Thyroid gland (tissue), 4 donors: ENCODE results near the gene SH3TC1. TPM values are rescaled to one million over a fixed set of nuclear protein-coding genes. Genes with fewer than 3 reads are reported as not detected.

Experiments used
- DNase-seq, 2 donors: peaks; one replicate each; pipeline ENCODE4 v3.0.0-alpha.2; 2019
- H3K27ac ChIP-seq, 3 donors: fragments of 200-600 bp; sonication (generic); 1 replicate in 2 of 3; 2 replicates in 1 of 3; pipeline ENCODE4 v1.5.1; 2016 to 2019; ENCODE audit warnings: mild to moderate bottlenecking in 1 of 3, moderate library complexity in 1 of 3
- H3K27me3 ChIP-seq: fragments of 200-600 bp; sonication (generic); one replicate; pipeline ENCODE4 v1.5.1; 2019
- H3K36me3 ChIP-seq, 2 donors: fragments of 200-600 bp; sonication (generic); one replicate each; pipeline ENCODE4 v1.5.1; 2016 to 2019
- H3K4me1 ChIP-seq, 2 donors: fragments of 200-600 bp; sonication (generic); one replicate each; pipeline ENCODE4 v1.5.1; 2017 to 2019
- H3K4me3 ChIP-seq, 3 donors: fragments of 200-600 bp; sonication (generic); replicated peaks in 1 of 3; 1 replicate in 2 of 3; 2 replicates in 1 of 3; pipeline ENCODE4 v1.5.1; 2016; ENCODE audit warnings: mild to moderate bottlenecking in 1 of 3
- H3K9me3 ChIP-seq: fragments of 200-600 bp; sonication (generic); one replicate; pipeline ENCODE4 v1.5.1; 2017
- CTCF ChIP-seq, 6 experiments: fragments of 200-600 bp in 3 of 6; fragments of 450-650 bp in 3 of 6; sonication (generic) in 3 of 6; IDR thresholded peaks; one replicate each; pipeline ENCODE4 v1.5.1; 2016 to 2019; ENCODE audit warnings: antibody characterized with exemption in 6 of 6, mild to moderate bottlenecking in 2 of 6, inconsistent platforms in 1 of 6, moderate library complexity in 1 of 6
- POLR2A ChIP-seq, 2 donors: fragments of 450-650 bp; IDR thresholded peaks; one replicate each; pipeline ENCODE4 v1.6.1; 2017; ENCODE audit warnings: antibody characterized with exemption in 2 of 2, mild to moderate bottlenecking in 2 of 2, moderate library complexity in 1 of 2
- WGBS, 2 donors: methylation state at CpG; one replicate each; pipeline ENCODE4 v1.1.5; 2017; 5-methylcytosine and 5-hydroxymethylcytosine counted together
- intact Hi-C: fragments of 100-400 bp; cut with DNase I; formaldehyde crosslinking; loops from one replicate; pipeline ENCODE4 v1.15.1; 2023
- total RNA-seq, 4 donors: library from RNA; depleted of rRNA; stranded (reverse); fragments of >200 nt; gene quantifications; one replicate each; pipeline ENCODE4 v1.2.3, GENCODE V29; 2016

Gene SH3TC1
- total RNA-seq, 4 donors from 2014 or later: 13.5 to 29.5 (median 16.4) TPM

GRCh38 chr4:8152090-8152864 is 46.8 kb upstream of the SH3TC1 start:
- intact Hi-C loops: no loop called here
- no peaks in the 10 kb centered on the region for H3K27me3 ChIP-seq
- no peak overlapping the region for H3K27ac ChIP-seq
- no peak overlapping the region for H3K4me3 ChIP-seq
- no peaks in the 10 kb centered on the region for H3K36me3 ChIP-seq
- H3K9me3 ChIP-seq: no peaks in the 10 kb centered on the region
- TF ChIP-seq POLR2A (IDR thresholded peaks at IDR 0.05): no peak
- TF ChIP-seq CTCF (IDR thresholded peaks at IDR 0.05): no peak
- H3K4me1 ChIP-seq: peaks cover 0 to 3% of the 10 kb centered on the region in 2 donors
- WGBS, 2 donors: 89 to 93% methylated on average over 17 to 28 of the region's 39 CpGs
- no peak for DNase-seq

GRCh38 chr4:8152865-8153257 is 46.2 kb upstream of the SH3TC1 start:
- Histone ChIP-seq H3K36me3 (no peaks in the 10 kb centered on the region), H3K4me1 (peaks cover 2 to 9% of the 10 kb centered on the region in 2 donors), H3K4me3 (no peak overlapping the region), H3K9me3 (no peaks in the 10 kb centered on the region), H3K27ac (no peak overlapping the region), H3K27me3 (no peaks in the 10 kb centered on the region)
- intact Hi-C loops: no loop called here
- TF ChIP-seq POLR2A (IDR thresholded peaks at IDR 0.05): no peak
- TF ChIP-seq CTCF (IDR thresholded peaks at IDR 0.05): no peak
- WGBS, 2 donors: 74 to 78% methylated on average over 5 to 6 of the region's 6 CpGs
- no peak for DNase-seq

- WGBS, 2 donors: 87% methylated on average over 10 of the region's 10 CpGs
- H3K27me3 ChIP-seq: no peaks in the 10 kb centered on the region
- intact Hi-C loops: no loop called here
- H3K4me3 ChIP-seq: no peak overlapping the region
- no peak for DNase-seq
- no peaks in the 10 kb centered on the region for H3K9me3 ChIP-seq
- TF ChIP-seq POLR2A (IDR thresholded peaks at IDR 0.05) (no peak), CTCF (IDR thresholded peaks at IDR 0.05) (no peak)
- H3K27ac ChIP-seq: no peak overlapping the region
- peaks cover 6 to 14% of the 10 kb centered on the region in 2 donors for H3K4me1 ChIP-seq
- no peaks in the 10 kb centered on the region for H3K36me3 ChIP-seq
Measured at GRCh38 chr4:8153441-8153840, 45.6 kb upstream of the SH3TC1 start.

- DNase-seq: no peak
- Histone ChIP-seq H3K36me3 (no peaks in the 10 kb centered on the region), H3K27ac (no peak overlapping the region), H3K4me1 (peaks cover 14 to 24% of the 10 kb centered on the region in 2 donors), H3K4me3 (no peak overlapping the region), H3K9me3 (no peaks in the 10 kb centered on the region), H3K27me3 (no peaks in the 10 kb centered on the region)
- no peak for TF ChIP-seq CTCF (IDR thresholded peaks at IDR 0.05)
- no peak for TF ChIP-seq POLR2A (IDR thresholded peaks at IDR 0.05)
- 78 to 87% methylated on average over 6 of the region's 6 CpGs for WGBS, 2 donors
- intact Hi-C loops: no loop called here
Measured at GRCh38 chr4:8155048-8155447, 44.0 kb upstream of the SH3TC1 start.

GRCh38 chr4:8155660-8156421 is 43.2 kb upstream of the SH3TC1 start:
- Histone ChIP-seq H3K27ac (no peak overlapping the region), H3K4me3 (no peak overlapping the region), H3K4me1 (peaks cover 14 to 27% of the 10 kb centered on the region in 2 donors), H3K9me3 (no peaks in the 10 kb centered on the region), H3K36me3 (no peaks in the 10 kb centered on the region), H3K27me3 (no peaks in the 10 kb centered on the region)
- no peak for DNase-seq
- WGBS, 2 donors: 96% methylated on average over 13 to 14 of the region's 14 CpGs
- intact Hi-C loops: no loop called here
- TF ChIP-seq CTCF (IDR thresholded peaks at IDR 0.05) (no peak), POLR2A (IDR thresholded peaks at IDR 0.05) (no peak)
